Gastrocnemius medialis (tissue), 4 donors: ENCODE results near the gene FAM110A. TPM values are rescaled to one million over a fixed set of nuclear protein-coding genes. Genes with fewer than 3 reads are reported as not detected.

Experiments used
- ATAC-seq, 2 donors: fragments of 150-250 bp; one replicate each; pipeline ENCODE4 v1.9.1; 2016
- DNase-seq, 2 donors: peaks; one replicate each; pipeline ENCODE4 v3.0.0-alpha.2; 2019
- H3K27ac ChIP-seq, 4 donors: fragments of 200-600 bp; sonication (generic); 1 replicate in 1 of 4; 2 replicates in 3 of 4; pipeline ENCODE4 v1.5.1; 2016 to 2018; ENCODE audit warnings: mild to moderate bottlenecking in 2 of 4, moderate library complexity in 1 of 4
- H3K27me3 ChIP-seq, 3 donors: fragments of 200-600 bp; sonication (generic) in 2 of 3; 1 replicate in 1 of 3; 2 replicates in 2 of 3; pipeline versions ENCODE4 v1.5.1 to v1.6.0; 2016 to 2019; ENCODE audit warnings: mild to moderate bottlenecking in 1 of 3, moderate library complexity in 1 of 3
- H3K36me3 ChIP-seq, 2 donors: fragments of 200-600 bp; sonication (generic) in 1 of 2; one replicate each; pipeline ENCODE4 v1.5.1; 2017 to 2018
- H3K4me1 ChIP-seq, 2 donors: fragments of 200-600 bp; sonication (generic) in 1 of 2; one replicate each; pipeline ENCODE4 v1.5.1; 2016 to 2017; ENCODE audit warnings: mild to moderate bottlenecking in 2 of 2
- H3K4me3 ChIP-seq, 4 donors: fragments of 200-600 bp; sonication (generic) in 3 of 4; 1 replicate in 1 of 4; 2 replicates in 3 of 4; pipeline ENCODE4 v1.5.1; 2016 to 2019; ENCODE audit warnings: mild to moderate bottlenecking in 2 of 4
- H3K9me3 ChIP-seq, 3 donors: fragments of 200-600 bp; sonication (generic) in 2 of 3; 1 replicate in 1 of 3; 2 replicates in 2 of 3; pipeline ENCODE4 v1.5.1; 2016 to 2019
- CTCF ChIP-seq, 5 experiments: fragments of 450-650 bp in 3 of 5; fragments of 200-600 bp in 2 of 5; sonication (generic) in 2 of 5; IDR thresholded peaks in 4 of 5; conservative IDR thresholded peaks in 1 of 5; 1 replicate in 4 of 5; 2 replicates in 1 of 5; pipeline ENCODE4 v1.5.1; 2016 to 2019; ENCODE audit warnings: antibody characterized with exemption in 5 of 5, mild to moderate bottlenecking in 3 of 5, moderate library complexity in 3 of 5
- POLR2A ChIP-seq, 2 donors: fragments of 450-650 bp; IDR thresholded peaks; one replicate each; pipeline ENCODE4 v1.6.1; 2017; ENCODE audit warnings: antibody characterized with exemption in 2 of 2, mild to moderate bottlenecking in 2 of 2, moderate library complexity in 2 of 2
- in situ Hi-C, 4 donors: fragments of 200-750 bp; cut with MboI; loops; one replicate each; pipeline versions ENCODE4 v1.15.0 to v1.8.0; 2017; ENCODE audit warnings: low sequenced_read_pairs in 4 of 4
- intact Hi-C: fragments of 100-400 bp; cut with DNase I; formaldehyde crosslinking; loops from one replicate; pipeline ENCODE4 v1.15.1; 2023; ENCODE audit warnings: low total_unique reads
- total RNA-seq, 4 donors: library from RNA; depleted of rRNA; stranded (reverse); fragments of >200 nt; gene quantifications; one replicate each; pipeline versions ENCODE4 v1.1.0 to v1.2.3, GENCODE V29; 2016

The FAM110A gene
- total RNA-seq, 4 donors from 2014 or later: 0.25 to 6.2 (median 1.9) TPM

GRCh38 chr20:813390-813789 is 20.1 kb upstream of the FAM110A start:
- Histone ChIP-seq H3K4me1 (no peaks in the 10 kb centered on the region), H3K9me3 (no peaks in the 10 kb centered on the region), H3K36me3 (no peaks in the 10 kb centered on the region), H3K27ac (no peak overlapping the region), H3K27me3 (peaks cover 0 to 3% (median 0%) of the 10 kb centered on the region in 3 donors), H3K4me3 (no peak overlapping the region)
- no peak for DNase-seq
- TF ChIP-seq POLR2A (IDR thresholded peaks at IDR 0.05): no peak
- no peak for TF ChIP-seq CTCF (IDR thresholded peaks at IDR 0.05 in 4 of 5, conservative IDR thresholded peaks at IDR 0.05 in 1 of 5)
- intact Hi-C loops: no loop called here
- in situ Hi-C loops: loop anchor here (5.0 to 25.0 kb wide), 5 partner anchors 139 to 401 kb away; partner anchors contain the start of genes C20orf202 (in 2 of the 4) and PSMF1 (in 1 of the 4)
- ATAC-seq: no peak

- in situ Hi-C loops: loop anchor here (5.0 to 25.0 kb wide), 5 partner anchors 142 to 400 kb away; partner anchors contain the start of genes C20orf202 (in 2 of the 4) and PSMF1 (in 1 of the 4)
- Histone ChIP-seq H3K27me3 (peaks cover 0 to 3% (median 0%) of the 10 kb centered on the region in 3 donors), H3K36me3 (no peaks in the 10 kb centered on the region), H3K4me3 (no peak overlapping the region), H3K9me3 (no peaks in the 10 kb centered on the region), H3K27ac (no peak overlapping the region), H3K4me1 (no peaks in the 10 kb centered on the region)
- TF ChIP-seq CTCF (IDR thresholded peaks at IDR 0.05 in 4 of 5, conservative IDR thresholded peaks at IDR 0.05 in 1 of 5) (no peak), POLR2A (IDR thresholded peaks at IDR 0.05) (no peak)
- ATAC-seq: no peak
- intact Hi-C loops: no loop called here
- no peak for DNase-seq
Measured at GRCh38 chr20:815226-815625, 18.3 kb upstream of the FAM110A start.

- Histone ChIP-seq H3K9me3 (no peaks in the 10 kb centered on the region), H3K4me3 (no peak overlapping the region), H3K36me3 (no peaks in the 10 kb centered on the region), H3K27me3 (no peaks in the 10 kb centered on the region), H3K4me1 (peaks cover 6% of the 10 kb centered on the region in 2 donors), H3K27ac (no peak overlapping the region)
- in situ Hi-C loops (loop anchor here (5.0 to 25.0 kb wide), 5 partner anchors 141 to 399 kb away; partner anchors contain the start of genes C20orf202 (in 2 of the 4) and PSMF1 (in 1 of the 4)), intact Hi-C loops (loop anchor here (1.0 to 2.0 kb wide), 2 partner anchors 140 to 397 kb away; no protein-coding TSS in a partner anchor)
- ATAC-seq (peak; percentile 30 to 56), DNase-seq (peak; percentile 27 to 34)
- TF ChIP-seq CTCF (IDR thresholded peaks at IDR 0.05 in 4 of 5, conservative IDR thresholded peaks at IDR 0.05 in 1 of 5): peak; percentile 95 to 98 (median 97)
- TF ChIP-seq POLR2A (IDR thresholded peaks at IDR 0.05): no peak
Measured at GRCh38 chr20:815914-816606, 17.5 kb upstream of the FAM110A start.

GRCh38 chr20:818001-818664 is 15.4 kb upstream of the FAM110A start:
- no peaks in the 10 kb centered on the region for H3K36me3 ChIP-seq
- H3K27ac ChIP-seq: no peak overlapping the region
- H3K4me3 ChIP-seq: no peak overlapping the region
- no peak for TF ChIP-seq CTCF (IDR thresholded peaks at IDR 0.05 in 4 of 5, conservative IDR thresholded peaks at IDR 0.05 in 1 of 5)
- TF ChIP-seq POLR2A (IDR thresholded peaks at IDR 0.05): no peak
- no peak for DNase-seq
- H3K27me3 ChIP-seq: no peaks in the 10 kb centered on the region
- ATAC-seq: no peak
- intact Hi-C loops (no loop called here), in situ Hi-C loops (loop anchor here (5.0 to 25.0 kb wide), 5 partner anchors 139 to 397 kb away; partner anchors contain the start of genes C20orf202 (in 2 of the 4) and PSMF1 (in 1 of the 4))
- no peaks in the 10 kb centered on the region for H3K9me3 ChIP-seq
- peaks cover 16 to 20% of the 10 kb centered on the region in 2 donors for H3K4me1 ChIP-seq
